Ascending aorta (tissue), 2 donors: ENCODE results near the gene MPPED1. TPM values are rescaled to one million over a fixed set of nuclear protein-coding genes. Genes with fewer than 3 reads are reported as not detected.

Experiments
- DNase-seq, 2 donors: peaks; one replicate each; pipeline ENCODE4 v3.0.0-alpha.2; 2019; ENCODE audit warnings: low spot score in 2 of 2
- H3K27ac ChIP-seq, 2 donors: fragments of 200-600 bp; sonication (generic); one replicate each; pipeline ENCODE4 v1.5.1; 2016 to 2017; ENCODE audit warnings: mild to moderate bottlenecking in 1 of 2
- H3K27me3 ChIP-seq: fragments of 200-600 bp; sonication (generic); one replicate; pipeline ENCODE4 v1.5.1; 2017
- H3K36me3 ChIP-seq, 2 donors: fragments of 200-600 bp; sonication (generic); one replicate each; pipeline ENCODE4 v1.5.1; 2016
- H3K4me1 ChIP-seq, 2 donors: fragments of 200-600 bp; sonication (generic); one replicate each; pipeline ENCODE4 v1.5.1; 2016 to 2017; ENCODE audit warnings: mild to moderate bottlenecking in 1 of 2
- H3K4me3 ChIP-seq, 2 donors: fragments of 200-600 bp; sonication (generic); one replicate each; pipeline ENCODE4 v1.5.1; 2016 to 2017; ENCODE audit warnings: mild to moderate bottlenecking in 1 of 2
- H3K9me3 ChIP-seq, 2 donors: fragments of 200-600 bp; sonication (generic); one replicate each; pipeline ENCODE4 v1.5.1; 2016
- intact Hi-C: fragments of 100-400 bp; cut with DNase I; formaldehyde crosslinking; loops from one replicate; pipeline ENCODE4 v1.15.1; 2023
- total RNA-seq: library from RNA; depleted of rRNA; stranded (reverse); fragments of >200 nt; gene quantifications from one replicate; pipeline ENCODE4 v1.1.0, GENCODE V29; 2016
- TF ChIP-seq, protein P1 (sequence below), 3 experiments: fragments of 200-600 bp in 2 of 3; fragments of 450-650 bp in 1 of 3; sonication (generic) in 2 of 3; IDR thresholded peaks; one replicate each; pipeline ENCODE4 v1.5.1; 2016 to 2019; ENCODE audit warnings: antibody characterized with exemption in 3 of 3, mild to moderate bottlenecking in 1 of 3, moderate library complexity in 1 of 3

The MPPED1 gene
- total RNA-seq, 1 donor from 2014 or later, result not detected

DNA sequence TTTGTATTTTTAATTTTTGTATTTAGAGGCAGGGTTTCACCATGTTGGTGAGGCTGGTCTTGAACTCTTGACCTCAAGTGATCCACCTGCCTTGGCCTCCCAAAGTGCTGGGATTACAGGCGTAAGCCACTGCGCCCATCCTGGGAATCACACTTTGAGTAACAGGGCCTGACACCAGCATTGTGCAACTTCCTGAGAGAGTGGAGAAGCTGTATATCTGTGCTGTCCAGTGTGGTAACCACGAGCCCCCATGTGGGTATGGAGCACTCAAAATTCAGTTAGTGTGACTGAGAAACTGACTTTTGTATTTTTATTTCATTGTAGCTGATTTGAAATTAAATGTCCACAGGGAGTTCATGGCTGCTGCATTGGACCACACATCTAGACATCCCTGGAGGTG lies 36.2 kb downstream of the MPPED1 start:
- Histone ChIP-seq H3K4me3 (no peak overlapping the region), H3K27me3 (no peaks in the 10 kb centered on the region), H3K4me1 (no peaks in the 10 kb centered on the region), H3K9me3 (no peaks in the 10 kb centered on the region), H3K27ac (no peak overlapping the region), H3K36me3 (no peaks in the 10 kb centered on the region)
- TF ChIP-seq, protein P1, sequence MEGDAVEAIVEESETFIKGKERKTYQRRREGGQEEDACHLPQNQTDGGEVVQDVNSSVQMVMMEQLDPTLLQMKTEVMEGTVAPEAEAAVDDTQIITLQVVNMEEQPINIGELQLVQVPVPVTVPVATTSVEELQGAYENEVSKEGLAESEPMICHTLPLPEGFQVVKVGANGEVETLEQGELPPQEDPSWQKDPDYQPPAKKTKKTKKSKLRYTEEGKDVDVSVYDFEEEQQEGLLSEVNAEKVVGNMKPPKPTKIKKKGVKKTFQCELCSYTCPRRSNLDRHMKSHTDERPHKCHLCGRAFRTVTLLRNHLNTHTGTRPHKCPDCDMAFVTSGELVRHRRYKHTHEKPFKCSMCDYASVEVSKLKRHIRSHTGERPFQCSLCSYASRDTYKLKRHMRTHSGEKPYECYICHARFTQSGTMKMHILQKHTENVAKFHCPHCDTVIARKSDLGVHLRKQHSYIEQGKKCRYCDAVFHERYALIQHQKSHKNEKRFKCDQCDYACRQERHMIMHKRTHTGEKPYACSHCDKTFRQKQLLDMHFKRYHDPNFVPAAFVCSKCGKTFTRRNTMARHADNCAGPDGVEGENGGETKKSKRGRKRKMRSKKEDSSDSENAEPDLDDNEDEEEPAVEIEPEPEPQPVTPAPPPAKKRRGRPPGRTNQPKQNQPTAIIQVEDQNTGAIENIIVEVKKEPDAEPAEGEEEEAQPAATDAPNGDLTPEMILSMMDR (IDR thresholded peaks at IDR 0.05), result no peak
- intact Hi-C loops, result no loop called here
- DNase-seq, result no peak

DNA sequence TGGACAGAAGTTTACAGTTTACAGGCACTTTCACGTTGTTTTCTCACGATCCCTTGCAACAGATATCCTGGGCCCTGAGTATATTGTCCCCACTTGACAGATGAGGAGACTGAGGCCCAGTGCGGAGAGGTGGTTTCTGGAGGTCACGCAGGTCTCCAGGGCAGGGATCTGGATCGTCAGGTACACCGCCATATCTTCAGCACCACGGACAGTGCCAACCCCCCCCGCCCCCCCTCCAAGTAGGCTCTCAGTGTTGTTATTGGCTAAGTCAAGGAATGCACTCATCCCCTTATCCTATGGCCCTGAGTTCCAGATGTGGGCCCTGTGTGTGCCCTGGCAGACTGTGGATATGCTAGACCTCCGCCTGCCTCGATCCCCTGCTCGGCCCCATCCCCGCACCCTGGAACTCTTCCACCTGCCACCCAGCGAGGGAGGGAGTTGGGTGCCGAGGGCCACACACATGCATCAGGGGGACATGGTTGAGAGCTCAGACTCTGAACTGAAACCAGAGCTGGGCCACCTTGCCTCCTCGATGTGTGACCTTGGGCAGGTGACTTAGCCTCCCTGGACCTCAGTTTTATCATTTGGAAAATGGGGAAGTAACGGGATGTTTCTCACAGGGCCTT lies 37.5 kb downstream of the MPPED1 start:
- Histone ChIP-seq H3K4me3 (no peak overlapping the region), H3K27ac (no peak overlapping the region), H3K4me1 (no peaks in the 10 kb centered on the region), H3K36me3 (no peaks in the 10 kb centered on the region), H3K27me3 (no peaks in the 10 kb centered on the region), H3K9me3 (no peaks in the 10 kb centered on the region)
- intact Hi-C loops, result no loop called here
- no peak for DNase-seq
- TF ChIP-seq, protein P1 (IDR thresholded peaks at IDR 0.05), result no peak

DNA sequence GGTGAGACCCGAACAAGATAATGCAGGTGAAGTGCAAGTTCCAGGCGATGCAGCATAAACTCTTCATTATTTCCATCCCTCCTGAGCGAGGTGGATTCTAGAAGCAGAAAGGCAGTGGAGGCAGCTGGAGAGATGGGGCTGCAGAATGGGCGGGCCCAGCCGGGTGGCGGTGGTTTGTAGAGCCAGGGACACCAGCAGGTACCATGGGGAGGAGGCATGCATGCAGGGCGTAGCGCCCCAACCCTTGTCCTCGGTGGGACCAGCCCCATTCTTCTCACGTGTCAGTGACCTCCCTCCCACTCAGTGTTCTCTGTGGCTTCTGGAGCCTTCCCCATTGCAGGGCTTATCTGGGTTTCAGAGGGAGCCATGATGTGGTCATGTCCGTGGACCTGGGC lies 38.0 kb downstream of the MPPED1 start:
- no peak for DNase-seq
- Histone ChIP-seq H3K36me3 (no peaks in the 10 kb centered on the region), H3K4me3 (no peak overlapping the region), H3K27me3 (no peaks in the 10 kb centered on the region), H3K4me1 (no peaks in the 10 kb centered on the region), H3K27ac (no peak overlapping the region), H3K9me3 (no peaks in the 10 kb centered on the region)
- intact Hi-C loops, result no loop called here
- TF ChIP-seq, protein P1 (IDR thresholded peaks at IDR 0.05), result no peak

DNA sequence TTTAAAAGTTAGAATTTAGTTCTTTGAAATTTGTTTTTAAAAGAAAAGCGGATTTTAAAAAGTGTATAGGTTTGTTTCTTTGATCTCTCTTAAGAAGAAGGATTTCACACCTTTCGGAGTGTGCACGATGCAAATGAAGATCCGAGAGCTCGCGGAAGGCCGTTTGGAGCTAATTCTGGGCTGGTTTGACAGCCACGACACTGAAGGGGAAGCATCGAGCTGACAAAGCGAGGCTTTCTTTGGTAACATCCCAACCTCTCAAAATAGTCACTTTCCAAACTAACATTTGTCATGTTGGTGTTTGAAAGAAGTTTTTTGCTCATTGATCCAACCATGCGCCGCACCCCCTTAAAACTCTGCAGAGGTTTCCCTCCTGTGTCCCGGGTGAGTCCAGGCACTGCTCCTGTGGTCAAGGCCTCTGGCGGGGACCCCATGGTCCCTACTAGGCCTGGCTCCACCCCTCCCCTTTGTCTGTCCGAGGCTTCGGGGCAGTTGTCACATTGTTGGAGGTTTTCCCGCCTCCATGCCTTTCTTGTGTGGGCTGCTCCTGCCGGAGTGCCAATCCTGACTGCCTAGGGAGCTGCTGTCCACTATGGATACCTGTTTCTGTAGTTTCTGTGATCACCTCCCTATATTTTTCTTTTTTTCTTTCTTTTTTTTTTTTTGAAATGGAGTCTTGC lies 39.7 kb downstream of the MPPED1 start:
- no peak overlapping the region for H3K27ac ChIP-seq
- no peaks in the 10 kb centered on the region for H3K36me3 ChIP-seq
- no peaks in the 10 kb centered on the region for H3K4me1 ChIP-seq
- H3K9me3 ChIP-seq, result no peaks in the 10 kb centered on the region
- no peak for DNase-seq
- H3K27me3 ChIP-seq, result no peaks in the 10 kb centered on the region
- intact Hi-C loops, result no loop called here
- no peak overlapping the region for H3K4me3 ChIP-seq
- TF ChIP-seq, protein P1 (IDR thresholded peaks at IDR 0.05), result no peak

DNA sequence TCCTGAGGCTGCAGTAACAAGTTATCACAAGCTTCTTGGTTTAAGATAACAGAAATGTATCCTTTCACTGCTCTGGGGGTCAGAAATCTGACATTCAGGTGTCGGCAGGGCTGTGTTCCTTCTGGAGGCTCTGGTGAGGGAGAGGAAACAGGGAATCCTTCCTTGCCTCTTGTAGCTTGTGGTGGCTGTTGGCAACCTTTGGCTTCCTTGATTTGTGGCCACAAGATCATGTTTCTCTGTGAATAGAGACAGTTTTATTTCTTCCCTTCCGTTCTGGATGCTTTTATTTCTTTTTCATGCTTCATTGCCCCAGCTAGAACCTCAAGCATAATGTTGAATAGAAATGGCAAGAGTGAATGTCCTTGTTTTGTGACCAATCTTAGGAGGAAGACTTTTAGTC lies 44.0 kb downstream of the MPPED1 start:
- Histone ChIP-seq H3K36me3 (no peaks in the 10 kb centered on the region), H3K4me3 (no peak overlapping the region), H3K27me3 (no peaks in the 10 kb centered on the region), H3K27ac (no peak overlapping the region), H3K9me3 (no peaks in the 10 kb centered on the region), H3K4me1 (no peaks in the 10 kb centered on the region)
- TF ChIP-seq, protein P1 (IDR thresholded peaks at IDR 0.05), result no peak
- intact Hi-C loops, result no loop called here
- no peak for DNase-seq
